Activated CD8-positive, alpha-beta memory T cell treated with anti-CD3 and anti-CD28 coated beads for 24 hours (primary cell): ENCODE results near the gene MORN3.
A peak's percentile ranks its signal among the peaks of the same experiment; 100 is the strongest.
"Not testable (repeated sequence)": the region's sequence is repeated elsewhere in the genome, so short reads cannot be mapped to it uniquely, and the experiment has no call there.

ENCODE experiments used
- DNase-seq: peaks from one replicate; pipeline ENCODE4 v3.0.0-alpha.2; 2020

Gene MORN3, protein sequence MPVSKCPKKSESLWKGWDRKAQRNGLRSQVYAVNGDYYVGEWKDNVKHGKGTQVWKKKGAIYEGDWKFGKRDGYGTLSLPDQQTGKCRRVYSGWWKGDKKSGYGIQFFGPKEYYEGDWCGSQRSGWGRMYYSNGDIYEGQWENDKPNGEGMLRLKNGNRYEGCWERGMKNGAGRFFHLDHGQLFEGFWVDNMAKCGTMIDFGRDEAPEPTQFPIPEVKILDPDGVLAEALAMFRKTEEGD

DNA sequence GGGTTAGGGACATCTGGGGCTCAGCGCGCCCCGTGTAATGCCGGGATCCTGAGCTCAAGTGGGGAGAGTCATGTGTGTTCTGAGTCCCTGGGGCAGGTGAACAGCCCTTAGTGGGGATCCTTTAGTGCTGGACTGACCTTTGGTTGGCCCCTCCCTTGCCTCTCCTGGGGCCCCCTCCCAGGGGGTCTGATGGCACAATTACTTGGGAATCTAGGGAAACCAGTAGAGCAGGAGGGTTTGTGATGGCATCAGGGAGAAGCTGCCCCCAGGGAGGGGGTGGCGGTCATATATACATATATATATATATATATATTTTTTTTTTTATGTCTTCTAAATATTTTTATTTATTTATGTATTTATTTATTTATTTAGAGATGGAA is at the start of gene MORN3:
Gene MORN3 (minus strand): TSS at position 134 of the 380 bp plus-strand sequence. CDS start 171 bp downstream, outside the sequence.
- DNase-seq = no peak

DNA sequence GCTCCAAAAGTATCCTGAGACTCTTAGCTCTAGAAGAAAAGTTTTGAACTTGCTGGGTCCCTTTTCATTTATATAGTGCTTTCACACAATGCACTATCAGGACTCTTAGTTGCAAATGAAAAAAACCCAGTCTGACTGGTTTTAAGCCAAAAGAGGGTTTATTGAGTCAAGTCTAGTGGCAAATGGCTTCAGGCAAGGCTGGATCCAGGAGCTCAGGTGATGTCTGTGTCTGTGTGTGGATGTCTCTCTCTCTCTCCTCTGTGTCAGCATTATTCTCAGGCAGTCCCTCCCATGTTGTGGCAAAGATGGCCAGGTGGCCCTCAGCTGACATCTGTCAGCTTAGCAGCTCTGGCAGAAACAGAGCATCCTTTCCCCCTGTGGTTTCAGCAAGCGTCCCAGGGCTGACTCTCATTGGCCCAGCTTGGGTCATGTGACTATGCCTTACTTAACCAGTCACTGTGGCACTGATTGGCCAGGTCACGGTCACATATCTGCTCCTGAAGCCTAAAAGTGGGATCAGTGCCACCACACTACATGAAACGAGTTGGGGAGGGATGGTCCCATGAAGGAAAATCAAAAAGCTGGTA is 49.3 kb upstream of the MORN3 start:
- no peak for DNase-seq

DNA sequence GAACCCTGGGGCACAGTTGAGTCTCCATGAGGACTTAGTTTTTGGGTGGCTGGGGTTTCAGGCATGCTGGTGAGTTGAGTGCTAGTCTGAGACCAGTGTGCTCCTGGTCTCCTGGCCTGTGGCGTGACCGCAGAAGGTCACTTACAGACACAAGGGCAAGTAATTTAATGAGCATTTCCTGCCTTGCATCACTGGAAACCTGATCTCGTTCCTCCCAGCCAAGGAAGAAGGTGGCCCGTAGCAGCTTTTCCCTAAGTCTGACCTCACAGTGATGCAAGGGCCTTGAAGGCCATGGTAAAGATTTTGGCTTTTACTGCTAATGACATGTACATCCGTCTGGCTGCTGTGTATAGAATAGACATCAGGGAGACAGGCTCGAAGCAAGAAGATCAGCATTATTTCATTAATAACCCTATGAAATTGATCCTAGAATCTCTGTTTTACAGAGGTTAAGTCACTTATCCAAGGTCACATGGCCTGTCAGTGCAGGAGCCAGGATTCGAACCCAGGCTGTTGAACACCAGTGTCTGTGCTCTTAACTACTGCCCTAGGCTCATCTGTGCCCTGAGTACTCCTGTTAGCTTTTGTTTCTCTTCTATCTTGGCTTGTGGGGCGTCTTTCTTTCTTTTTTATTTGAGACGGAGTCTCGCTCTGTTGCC is 47.7 kb upstream of the MORN3 start:
- no peak for DNase-seq

DNA sequence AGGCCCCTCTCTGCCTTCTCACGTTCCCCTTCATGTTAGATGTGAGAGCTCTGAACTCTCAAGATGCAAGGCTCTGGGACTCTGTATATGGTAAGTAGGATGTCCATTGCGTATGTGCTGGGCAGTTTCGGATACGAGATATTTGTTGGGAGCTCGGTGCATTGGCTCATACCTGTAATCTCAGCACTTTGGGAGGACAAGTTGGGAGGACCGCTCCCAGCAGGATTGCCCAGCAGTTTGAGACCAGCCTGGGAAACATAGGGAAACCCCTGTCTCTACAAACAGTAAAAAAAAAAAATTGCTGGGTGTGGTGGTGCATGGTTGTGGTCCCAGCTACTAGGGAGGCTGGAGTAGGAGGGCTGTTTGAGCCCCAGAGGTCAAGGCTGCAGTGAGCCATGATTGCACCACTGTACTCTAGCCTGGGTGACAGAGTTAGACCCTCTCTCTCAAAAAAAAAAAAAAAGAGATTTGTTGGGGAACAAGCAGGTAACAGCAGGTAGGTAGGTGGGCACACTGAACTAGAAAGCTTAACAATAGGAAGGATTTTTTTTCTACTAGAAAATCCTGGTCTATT is 46.5 kb upstream of the MORN3 start:
- no peak for DNase-seq

DNA sequence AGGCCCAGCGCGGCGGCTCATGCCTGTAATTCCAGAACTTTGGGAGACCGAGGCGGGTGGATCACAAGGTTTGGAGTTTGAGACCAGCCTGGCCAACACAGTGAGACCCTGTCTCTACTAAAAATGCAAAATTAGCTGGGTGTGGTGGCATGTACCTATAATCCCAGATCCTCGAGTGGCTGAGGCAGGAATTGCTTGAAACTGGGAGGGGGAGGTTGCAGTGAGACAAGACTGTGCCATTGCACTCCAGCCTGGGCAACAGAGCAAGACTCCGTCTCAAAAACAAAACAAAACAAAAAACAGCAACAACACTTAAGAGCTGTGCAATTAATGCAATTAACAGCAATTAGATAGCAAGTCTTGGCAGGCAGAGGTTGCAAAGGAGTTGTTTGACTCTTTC is 45.6 kb upstream of the MORN3 start:
- DNase-seq = not testable (repeated sequence)

DNA sequence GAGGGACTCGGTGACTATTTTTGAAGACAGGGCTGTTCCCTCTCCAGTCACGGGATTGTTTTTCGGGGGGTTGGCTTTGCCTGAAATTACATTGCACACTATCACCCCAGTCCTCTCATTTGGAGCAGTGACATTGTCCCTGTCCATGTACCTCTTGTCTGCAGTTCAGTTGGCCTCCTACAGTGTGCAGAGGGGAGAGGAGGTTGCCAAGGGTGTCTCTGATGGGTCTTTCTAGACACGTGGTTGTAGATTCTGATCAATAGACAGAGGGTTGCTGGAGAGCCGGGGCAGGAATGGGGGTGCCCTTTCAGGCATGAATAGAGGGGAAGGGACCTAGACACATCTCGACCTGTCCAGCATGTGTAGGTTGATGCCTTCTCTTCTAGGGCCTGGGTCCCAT is 44.3 kb upstream of the MORN3 start:
- peak; percentile 61 for DNase-seq

DNA sequence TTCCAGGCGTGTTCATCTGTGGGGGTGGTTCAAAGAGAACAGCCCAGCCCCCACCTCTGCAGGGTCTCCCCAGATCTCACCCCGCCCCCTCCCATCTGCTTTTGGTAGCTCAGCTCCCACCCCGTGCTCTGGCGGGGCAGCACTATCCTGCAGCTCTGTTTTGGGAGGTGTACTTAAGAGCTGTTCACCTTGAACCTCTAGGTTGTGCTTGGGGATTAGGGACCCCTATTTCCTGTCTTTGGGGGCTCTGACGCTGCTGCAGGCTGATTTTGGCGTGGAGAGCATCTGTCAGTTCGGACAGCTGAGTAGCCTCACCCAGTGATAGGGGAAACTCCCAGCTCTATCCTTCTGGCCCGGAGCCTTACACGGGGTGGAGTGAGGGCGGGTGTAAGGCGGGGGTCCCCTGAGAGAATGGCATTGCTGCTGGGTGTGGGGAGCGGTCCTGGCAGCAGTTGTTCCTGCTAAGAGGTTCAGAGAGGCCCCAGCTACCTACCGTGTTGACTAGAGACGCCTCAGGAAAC is 43.9 kb upstream of the MORN3 start:
- no peak for DNase-seq

DNA sequence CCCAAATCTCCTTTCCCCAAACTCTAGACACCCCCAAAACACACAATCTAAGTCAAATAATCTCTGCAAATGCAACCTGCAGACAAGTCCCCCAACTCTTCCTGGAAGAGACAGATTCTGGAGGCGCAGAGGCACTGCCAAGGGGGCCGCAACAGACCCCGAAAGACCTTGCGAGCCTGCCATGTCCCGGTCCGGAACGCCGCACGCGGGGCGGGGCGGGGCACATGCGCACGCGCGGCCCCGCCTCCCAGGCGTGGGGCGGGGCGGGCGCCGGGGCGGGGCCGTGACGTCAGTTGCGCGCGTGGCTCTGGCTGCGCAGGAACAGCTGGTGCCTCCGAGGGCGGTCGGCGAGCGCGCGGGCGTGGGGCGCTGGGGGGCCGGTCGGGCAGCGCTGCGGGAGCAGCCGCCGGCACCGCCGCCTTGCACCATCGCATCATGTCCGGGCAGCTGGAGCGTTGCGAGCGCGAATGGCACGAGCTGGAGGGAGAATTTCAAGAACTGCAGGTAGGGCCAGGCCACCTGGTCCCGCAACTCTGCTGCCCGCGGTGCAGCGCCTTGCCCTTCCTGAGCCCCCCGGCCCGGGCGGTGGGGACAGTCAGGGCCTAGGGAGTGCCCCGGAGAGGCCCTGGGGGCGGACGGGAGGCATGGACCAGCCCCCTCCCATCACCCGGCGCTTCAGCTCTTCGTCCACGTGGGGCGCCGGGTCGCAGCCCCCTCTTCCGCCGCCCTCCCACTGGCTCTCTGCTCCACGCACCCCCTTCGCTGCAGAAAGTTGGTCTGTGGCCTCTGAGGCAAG is 43.2 kb upstream of the MORN3 start, which contains the start of gene TMEM120B:
Gene TMEM120B (plus strand): TSS at position 292 of the 796 bp plus-strand sequence. CDS start 144 bp downstream, at position 436.
- peak; percentile 94 for DNase-seq

DNA sequence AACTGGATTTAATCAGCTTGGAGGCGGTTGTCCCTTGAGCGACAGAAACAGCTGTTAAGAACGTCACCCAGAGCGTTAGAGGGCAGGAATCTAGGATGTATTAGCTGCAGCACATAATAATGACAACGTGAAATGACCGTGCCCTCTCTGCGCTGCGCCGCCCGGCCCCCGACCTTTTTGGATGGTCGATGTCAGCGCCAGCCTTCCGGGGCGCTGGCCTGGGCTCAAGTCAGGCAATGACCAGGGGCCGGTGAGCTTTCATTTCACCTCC is 42.7 kb upstream of the MORN3 start:
- DNase-seq = no peak

DNA sequence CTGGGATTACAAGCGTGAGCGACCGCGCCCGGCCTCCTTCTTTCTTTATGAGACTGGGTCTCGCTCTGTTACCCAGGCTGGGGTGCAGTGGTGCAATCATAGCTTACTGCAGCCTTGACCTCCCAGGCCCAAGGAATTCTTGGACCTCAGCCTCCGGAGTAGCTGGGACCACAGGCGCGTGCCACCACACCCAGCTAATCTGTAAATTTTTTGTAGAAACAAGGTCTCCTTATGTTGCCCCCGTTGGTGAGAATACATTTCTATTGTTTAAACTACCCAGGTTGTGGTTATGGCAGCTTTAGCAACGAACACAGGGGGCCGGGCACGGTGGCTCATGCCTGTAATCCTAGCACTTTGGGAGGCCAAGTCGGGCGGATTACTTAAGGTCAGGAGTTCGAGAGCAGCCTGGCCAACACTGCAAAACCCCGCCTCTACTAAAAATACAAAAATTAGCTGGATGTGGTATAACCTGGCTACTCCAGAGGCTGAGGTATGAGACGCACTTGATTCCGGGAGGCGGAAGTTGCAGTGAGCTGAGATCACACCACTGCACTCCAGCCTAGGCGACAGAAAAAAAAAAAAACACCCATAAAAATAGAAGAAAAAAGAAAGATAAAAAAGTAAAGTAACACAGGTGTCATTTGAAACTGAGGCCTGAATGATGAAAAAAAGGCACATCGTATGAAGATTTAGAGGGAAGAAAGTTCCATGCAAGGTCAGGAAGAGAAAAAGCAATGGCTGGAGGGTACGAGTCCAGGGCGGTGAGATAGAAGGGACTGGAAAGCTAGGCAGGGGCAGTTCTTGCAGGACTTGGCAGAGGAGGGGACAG is 42.1 kb upstream of the MORN3 start:
- peak; percentile 58 for DNase-seq

DNA sequence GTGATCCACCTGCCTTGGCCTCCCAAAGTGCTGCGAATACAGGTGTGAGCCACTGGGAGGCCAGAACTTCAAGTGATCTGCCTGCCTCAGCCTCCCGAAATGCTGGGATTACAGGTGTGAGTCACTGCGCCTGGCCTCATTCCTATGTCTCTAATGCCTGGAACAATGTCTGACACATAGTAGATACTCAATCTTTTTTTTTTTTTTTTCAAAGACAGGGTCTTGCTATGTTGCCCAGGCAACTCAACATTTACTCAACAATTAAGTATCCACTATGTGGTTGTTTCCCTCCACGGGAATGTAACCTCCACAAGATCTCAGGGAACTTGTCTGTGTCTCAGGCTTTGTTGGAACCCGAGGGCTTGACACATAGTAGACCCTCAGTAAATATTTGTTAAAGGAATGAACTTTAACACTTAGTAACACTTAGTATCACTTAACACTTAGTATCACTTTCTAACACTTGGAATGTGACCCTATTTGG is 40.1 kb upstream of the MORN3 start:
- no peak for DNase-seq

DNA sequence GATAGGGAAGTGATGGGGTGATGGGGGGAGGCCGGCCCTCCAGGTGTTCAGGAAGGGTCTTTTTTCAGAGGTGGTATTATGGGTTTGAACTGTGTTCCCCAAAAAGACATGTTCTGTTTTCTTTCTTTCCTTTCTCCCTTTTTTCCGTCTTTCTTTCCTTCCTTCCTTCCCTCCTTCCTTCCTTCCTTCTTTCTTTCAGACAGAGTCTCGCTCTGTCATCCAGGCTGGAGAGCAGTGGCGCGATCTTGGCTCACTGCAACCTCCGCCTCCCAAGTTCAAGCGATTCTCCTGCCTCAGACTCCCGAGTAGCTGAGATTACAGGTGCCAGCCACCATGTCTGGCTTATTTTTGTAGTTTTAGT is 39.6 kb upstream of the MORN3 start:
- DNase-seq = not testable (repeated sequence)

DNA sequence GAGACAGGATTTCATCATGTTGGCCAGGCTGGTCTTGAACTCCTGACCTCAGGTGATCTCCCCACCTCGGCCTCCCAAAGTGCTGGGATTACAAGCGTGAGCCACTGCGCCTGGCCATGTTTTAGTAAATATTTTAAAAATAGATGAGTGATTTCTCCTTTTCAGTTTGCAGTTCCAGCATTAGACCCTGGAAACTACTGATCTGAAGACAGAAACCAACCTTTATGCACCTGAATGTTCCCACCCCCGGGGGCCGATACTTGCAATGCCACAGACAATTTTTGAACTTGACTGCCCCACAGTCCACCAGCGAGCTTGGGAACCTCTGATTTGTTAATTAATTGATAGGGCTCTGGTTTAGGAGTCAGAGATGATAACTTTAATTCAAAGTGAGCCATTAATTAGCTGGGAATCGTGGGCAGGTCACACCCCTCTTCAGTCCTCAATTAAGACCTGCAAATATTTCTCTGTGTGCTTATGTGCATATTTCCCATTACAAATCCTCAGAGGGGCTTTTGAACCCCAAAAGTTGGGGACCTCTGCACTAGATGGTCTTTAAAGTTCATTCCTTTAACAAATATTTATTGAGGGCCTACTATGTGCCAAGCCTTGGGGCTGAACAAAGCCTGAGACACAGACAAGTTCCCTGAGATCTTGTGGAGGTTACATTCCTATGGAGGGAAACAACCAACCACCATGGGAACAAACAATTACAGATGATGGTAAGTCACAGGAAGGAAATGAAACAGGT is 39.0 kb upstream of the MORN3 start:
- DNase-seq = no peak

DNA sequence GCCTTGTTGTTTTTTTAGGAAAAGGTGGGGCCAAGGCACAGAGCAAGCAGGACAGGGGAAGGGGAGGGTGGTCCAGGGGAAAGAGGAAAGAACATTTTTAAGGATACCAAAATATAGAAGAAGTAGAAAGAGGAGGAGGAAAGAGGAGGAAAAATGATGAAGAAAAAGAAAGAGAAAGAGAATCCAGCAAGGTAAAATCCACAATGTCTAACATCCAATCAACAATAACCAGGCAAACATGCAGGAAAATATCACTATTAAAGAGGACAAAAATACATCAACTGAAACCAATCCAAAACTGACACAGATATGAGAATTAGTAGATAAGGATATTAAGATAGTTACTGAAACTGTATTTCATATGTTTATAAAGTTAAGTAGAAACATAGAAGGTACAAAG is 36.1 kb upstream of the MORN3 start:
- DNase-seq = no peak

DNA sequence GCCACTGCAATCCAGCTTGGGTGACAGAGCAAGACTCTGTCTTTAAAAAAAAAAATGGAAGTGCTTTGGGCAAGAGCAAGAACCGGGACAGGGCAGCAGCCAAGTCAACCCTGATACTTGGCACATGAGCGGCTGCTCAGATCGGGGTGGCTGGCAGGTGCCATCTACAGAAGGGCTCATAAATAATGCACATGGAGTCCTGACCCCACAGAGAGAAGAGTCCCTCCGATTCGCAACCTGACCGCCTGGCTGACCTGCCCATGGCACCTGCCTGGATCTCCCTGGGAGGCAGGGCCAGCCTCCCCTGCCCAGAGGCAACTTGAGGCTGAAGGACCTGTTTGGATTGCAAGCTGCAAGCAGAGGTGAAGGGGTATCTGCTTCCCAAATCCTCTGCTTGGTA is 33.5 kb upstream of the MORN3 start:
- no peak for DNase-seq

DNA sequence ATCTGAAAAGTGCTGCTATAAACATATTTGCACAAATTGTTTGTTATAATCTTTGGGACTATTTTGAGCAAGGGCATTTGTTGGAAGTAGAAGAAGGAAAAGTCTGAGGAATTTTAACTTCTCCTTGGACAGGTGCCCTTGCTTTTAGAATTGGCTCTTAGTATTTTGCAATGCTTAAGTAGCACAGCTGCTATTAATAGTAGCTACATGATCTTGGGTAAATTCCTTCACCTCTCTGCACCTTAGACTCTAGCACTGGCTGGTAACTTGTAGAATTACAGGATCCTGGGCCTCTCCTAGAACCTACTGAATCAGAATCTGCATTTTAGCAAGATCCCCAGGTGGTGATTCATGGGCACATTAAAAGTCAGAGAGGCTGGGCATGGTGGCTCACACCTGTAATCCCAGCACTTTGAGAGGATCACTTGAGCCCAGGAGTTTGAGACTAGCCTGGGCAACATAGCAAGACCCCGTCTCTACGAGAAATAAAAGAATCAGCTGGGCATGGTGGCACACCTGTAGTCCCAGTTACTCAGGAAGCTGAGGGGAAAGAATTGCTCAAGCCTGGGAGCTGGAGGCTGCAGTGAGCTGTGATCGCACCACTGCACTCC is 32.3 kb upstream of the MORN3 start:
- no peak for DNase-seq

DNA sequence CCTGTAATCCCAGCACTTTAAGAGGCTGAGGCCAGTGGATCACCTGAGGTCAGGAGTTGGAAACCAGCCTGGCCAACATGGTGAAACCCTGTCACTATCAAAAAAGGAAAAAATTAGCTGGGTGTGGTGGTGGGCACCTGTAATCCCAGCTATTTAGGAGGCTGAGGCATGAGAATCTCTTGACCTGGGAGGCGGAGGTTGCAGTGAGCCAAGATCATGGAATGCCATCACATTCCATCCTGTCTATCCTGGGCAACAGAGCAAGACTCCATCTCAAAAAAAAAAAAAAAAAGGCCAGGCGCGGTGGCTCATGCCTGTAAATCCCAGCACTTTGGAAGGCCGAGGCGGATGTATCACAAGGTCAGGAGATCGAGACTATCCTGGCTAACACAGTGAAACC is 28.4 kb upstream of the MORN3 start:
- DNase-seq = not testable (repeated sequence)

DNA sequence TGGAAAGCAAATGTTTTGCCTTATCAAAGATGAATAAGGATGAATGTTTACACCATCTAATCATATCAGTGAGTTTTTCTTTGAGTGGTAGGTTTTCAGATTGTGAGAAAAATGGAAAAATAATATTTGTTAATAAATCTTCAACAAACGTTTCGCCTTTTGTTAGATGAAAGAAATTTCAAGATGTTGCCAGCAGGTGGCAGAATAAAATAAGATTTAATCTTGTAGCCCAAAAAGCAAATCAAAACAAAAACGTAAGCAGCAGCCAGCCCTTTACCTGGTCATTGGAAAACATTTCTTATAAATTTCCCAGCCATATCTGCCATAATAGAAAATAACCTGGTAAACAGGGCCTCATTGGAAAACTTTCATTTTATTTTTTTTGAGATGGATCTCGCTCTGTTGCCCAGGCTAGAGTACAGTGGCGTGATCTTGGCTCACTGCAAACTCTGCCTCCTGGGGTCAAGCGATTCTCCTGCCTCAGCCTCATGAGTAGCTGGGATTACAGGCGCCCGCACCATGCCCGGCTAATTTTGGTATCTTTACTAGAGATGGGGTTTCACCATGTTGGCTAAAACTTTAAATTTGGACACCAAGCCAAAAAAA is 27.7 kb upstream of the MORN3 start:
- no peak for DNase-seq

DNA sequence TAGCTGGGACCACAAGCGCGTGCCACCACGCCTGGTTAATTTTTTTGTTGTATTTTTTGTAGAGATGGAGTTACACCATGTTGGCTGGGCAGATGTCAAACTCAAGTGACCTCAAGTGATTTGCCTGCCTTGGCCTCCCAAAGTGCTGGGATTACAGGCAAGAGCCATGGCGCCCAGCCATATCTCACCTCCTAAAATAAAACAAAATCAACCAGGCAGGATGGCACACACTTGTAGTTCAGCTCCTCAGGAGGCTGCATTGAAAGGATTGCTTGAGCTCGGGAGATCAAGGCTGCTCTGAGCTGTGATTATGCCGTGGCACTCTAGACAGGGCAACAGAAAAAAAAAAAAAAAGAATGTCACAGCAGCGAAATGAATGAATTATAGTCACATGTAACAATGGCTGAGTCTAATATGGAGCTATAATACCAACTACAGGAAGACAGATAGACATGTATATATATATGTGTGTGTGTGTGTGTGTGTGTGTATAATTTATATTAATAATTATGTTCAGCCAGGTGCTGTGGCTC is 23.8 kb upstream of the MORN3 start:
- DNase-seq = no peak

DNA sequence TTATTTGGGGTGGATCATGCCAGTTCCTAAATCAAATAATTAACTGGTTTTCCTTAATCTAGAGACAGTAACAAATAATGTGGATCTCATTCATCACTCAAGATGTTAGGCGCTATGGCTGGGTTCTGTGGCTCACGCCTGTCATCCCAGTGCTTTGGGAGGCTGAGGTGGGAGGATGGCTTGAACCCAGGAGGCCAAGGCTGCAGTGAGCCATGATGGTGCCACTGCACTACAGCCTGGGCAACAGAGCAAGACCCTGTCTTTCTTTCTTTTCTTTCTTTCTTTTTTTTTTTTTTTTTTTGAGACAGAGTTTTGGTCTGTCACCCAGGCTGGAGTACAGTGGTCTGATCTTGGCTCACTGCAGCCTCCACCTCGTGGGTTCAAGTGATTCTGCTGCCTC is 23.3 kb upstream of the MORN3 start:
- DNase-seq = not testable (repeated sequence)
